HepG2 (cell line): ENCODE measurements around the gene HSD3B7. TPM values are rescaled to one million over a fixed set of nuclear protein-coding genes. Genes with fewer than 3 reads are reported as not detected.

Source experiments
- CREM ChIP-seq, 2 experiments: sonication (generic) in 1 of 2; formaldehyde crosslinking in 1 of 2; IDR thresholded peaks; 2 replicates each; pipeline versions ENCODE4 v1.4.0 to v1.6.1; 2016 to 2020; ENCODE audit warnings: antibody characterized with exemption in 1 of 2, mild to moderate bottlenecking in 1 of 2, missing genetic modification reagents in 1 of 2
- NCOR1 ChIP-seq: fragments of 200-600 bp; sonication (generic); IDR thresholded peaks from 2 replicates; pipeline ENCODE4 v1.7.0; 2017; ENCODE audit warnings: antibody characterized with exemption, low read length, borderline replicate concordance
- PCBP1 ChIP-seq: fragments of 200-400 bp; formaldehyde crosslinking; IDR thresholded peaks from 2 replicates; pipeline ENCODE4 v1.6.1; 2017; ENCODE audit warnings: mild to moderate bottlenecking, low read depth, low read length, borderline replicate concordance
- RBM39 ChIP-seq: fragments of 200-400 bp; formaldehyde crosslinking; IDR thresholded peaks from one replicate; pipeline ENCODE4 v1.6.1; 2018; ENCODE audit warnings: antibody characterized with exemption, mild to moderate bottlenecking, low read depth, low read length; ENCODE audit not compliant: poor library complexity, severe bottlenecking
- SAFB2 ChIP-seq: sonication (generic); formaldehyde crosslinking; IDR thresholded peaks from 2 replicates; pipeline ENCODE4 v1.5.1; 2020; ENCODE audit warnings: missing genetic modification reagents, low read depth, mild to moderate bottlenecking, borderline replicate concordance
- ZBTB7A ChIP-seq: sonication (generic); formaldehyde crosslinking; IDR thresholded peaks from 2 replicates; pipeline ENCODE4 v1.8.0; 2022; ENCODE audit warnings: mild to moderate bottlenecking, missing genetic modification reagents
- ZMYM3 ChIP-seq: sonication (generic); formaldehyde crosslinking; IDR thresholded peaks from 2 replicates; pipeline ENCODE4 v1.5.1; 2020; ENCODE audit warnings: mild to moderate bottlenecking, missing genetic modification reagents
- ZNF160 ChIP-seq: sonication (generic); formaldehyde crosslinking; IDR thresholded peaks from 2 replicates; pipeline ENCODE4 v1.8.0; 2022; ENCODE audit warnings: mild to moderate bottlenecking, inconsistent platforms, missing genetic modification reagents
- ZNF260 ChIP-seq: sonication (generic); formaldehyde crosslinking; IDR thresholded peaks from 2 replicates; pipeline ENCODE4 v1.4.0; 2020; ENCODE audit warnings: missing genetic modification reagents, low read depth, mild to moderate bottlenecking, borderline replicate concordance
- ZNF567 ChIP-seq: sonication (generic); formaldehyde crosslinking; IDR thresholded peaks from 2 replicates; pipeline ENCODE4 v1.8.1; 2023; ENCODE audit warnings: mild to moderate bottlenecking, missing genetic modification reagents, borderline replicate concordance
- ZNF737 ChIP-seq: sonication (generic); formaldehyde crosslinking; IDR thresholded peaks from 2 replicates; pipeline ENCODE4 v1.5.0; 2020; ENCODE audit warnings: missing genetic modification reagents, mild to moderate bottlenecking, borderline replicate concordance
- ZNF761 ChIP-seq: sonication (generic); formaldehyde crosslinking; conservative IDR thresholded peaks from 2 replicates; pipeline ENCODE4 v1.4.0; 2020; ENCODE audit warnings: mild to moderate bottlenecking, missing genetic modification reagents
- ZNF839 ChIP-seq: sonication (generic); formaldehyde crosslinking; IDR thresholded peaks from 2 replicates; pipeline ENCODE4 v1.4.0; 2020; ENCODE audit warnings: missing genetic modification reagents, mild to moderate bottlenecking, borderline replicate concordance
- polyA plus RNA-seq, 8 experiments: library from polyadenylated mRNA; depleted of rRNA in 3 of 8; stranded (reverse) in 7 of 8; unstranded in 1 of 8; fragments of >200 nt; fragmentation: Illumina TruSeq in 4 of 8; extraction: Trizol in 4 of 8; gene quantifications; 2 replicates each; pipeline versions ENCODE4 v1.2.1 to v1.2.3, GENCODE V29; 2011 to 2016; ENCODE audit warnings: low read depth in 4 of 8, missing spikeins in 1 of 8, mixed read lengths in 1 of 8; ENCODE audit not compliant: insufficient read depth in 1 of 8
- total RNA-seq, 5 experiments: library from RNA; depleted of rRNA; stranded (reverse); fragments of >200 nt; fragmentation: Illumina TruSeq; extraction: Trizol; gene quantifications; 2 replicates each; pipeline ENCODE4 v1.2.3, GENCODE V29; 2016; ENCODE audit warnings: low read depth in 1 of 5
- TF ChIP-seq, protein P1 (sequence below): sonication (generic); formaldehyde crosslinking; IDR thresholded peaks from 2 replicates; pipeline ENCODE4 v1.4.0; 2020; ENCODE audit warnings: mild to moderate bottlenecking, missing genetic modification reagents
- TF ChIP-seq, protein P2 (sequence below): sonication (generic); formaldehyde crosslinking; IDR thresholded peaks from 2 replicates; pipeline ENCODE4 v1.4.0; 2020; ENCODE audit warnings: mild to moderate bottlenecking, missing genetic modification reagents
- TF ChIP-seq, protein P3 (sequence below): sonication (generic); formaldehyde crosslinking; IDR thresholded peaks from 2 replicates; pipeline ENCODE4 v1.5.1; 2020; ENCODE audit warnings: missing genetic modification reagents, mild to moderate bottlenecking, borderline replicate concordance
- TF ChIP-seq, protein P4 (sequence below): IDR thresholded peaks from 2 replicates; pipeline ENCODE4 v1.6.1; 2016; ENCODE audit warnings: low read depth, borderline replicate concordance
- TF ChIP-seq, protein P5 (sequence below): sonication (generic); formaldehyde crosslinking; IDR thresholded peaks from 2 replicates; pipeline ENCODE4 v1.5.0; 2020; ENCODE audit warnings: mild to moderate bottlenecking, missing genetic modification reagents, borderline replicate concordance
- TF ChIP-seq, protein P6 (sequence below): sonication (generic); IDR thresholded peaks from 2 replicates; pipeline ENCODE4 v1.6.1; 2016; ENCODE audit warnings: low read depth, borderline replicate concordance

The HSD3B7 gene
- total and polyA plus RNA-seq, 2 of the 13 experiments (the other 11 are each of a cell fraction or from before 2014, with no cell fraction given) = 32.9 to 69.7 TPM

DNA sequence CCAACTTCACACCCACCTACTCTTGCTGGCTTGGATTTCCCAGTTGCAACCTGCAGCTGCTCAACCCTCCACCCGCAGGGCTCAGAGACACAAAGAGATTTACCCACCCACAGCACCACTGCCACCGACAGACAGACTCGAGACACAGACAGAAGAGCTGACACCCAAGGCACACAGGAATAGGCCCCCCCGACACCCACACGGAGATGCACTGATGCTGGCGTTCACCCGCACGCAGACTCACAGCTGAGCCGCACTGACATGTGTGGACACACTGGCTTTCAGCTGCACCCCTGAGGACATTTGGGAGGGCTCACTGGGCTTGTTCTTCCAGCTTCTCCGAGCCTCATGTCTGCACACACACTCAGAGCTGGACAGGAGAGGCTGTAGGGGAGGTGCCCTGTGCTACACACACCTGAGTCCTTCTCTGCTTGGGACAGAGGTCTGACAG is 17.3 kb downstream of the HSD3B7 start (continued):
- TF ChIP-seq, protein P1, sequence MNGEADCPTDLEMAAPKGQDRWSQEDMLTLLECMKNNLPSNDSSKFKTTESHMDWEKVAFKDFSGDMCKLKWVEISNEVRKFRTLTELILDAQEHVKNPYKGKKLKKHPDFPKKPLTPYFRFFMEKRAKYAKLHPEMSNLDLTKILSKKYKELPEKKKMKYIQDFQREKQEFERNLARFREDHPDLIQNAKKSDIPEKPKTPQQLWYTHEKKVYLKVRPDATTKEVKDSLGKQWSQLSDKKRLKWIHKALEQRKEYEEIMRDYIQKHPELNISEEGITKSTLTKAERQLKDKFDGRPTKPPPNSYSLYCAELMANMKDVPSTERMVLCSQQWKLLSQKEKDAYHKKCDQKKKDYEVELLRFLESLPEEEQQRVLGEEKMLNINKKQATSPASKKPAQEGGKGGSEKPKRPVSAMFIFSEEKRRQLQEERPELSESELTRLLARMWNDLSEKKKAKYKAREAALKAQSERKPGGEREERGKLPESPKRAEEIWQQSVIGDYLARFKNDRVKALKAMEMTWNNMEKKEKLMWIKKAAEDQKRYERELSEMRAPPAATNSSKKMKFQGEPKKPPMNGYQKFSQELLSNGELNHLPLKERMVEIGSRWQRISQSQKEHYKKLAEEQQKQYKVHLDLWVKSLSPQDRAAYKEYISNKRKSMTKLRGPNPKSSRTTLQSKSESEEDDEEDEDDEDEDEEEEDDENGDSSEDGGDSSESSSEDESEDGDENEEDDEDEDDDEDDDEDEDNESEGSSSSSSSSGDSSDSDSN = peak; percentile 39; the same call in 1 of the 2 replicates
- TF ChIP-seq ZMYM3 = peak; percentile 44
- TF ChIP-seq PCBP1 = 0 out of 2 replicates have a peak, but pooled peaks have one; percentile 11
- TF ChIP-seq, protein P2, sequence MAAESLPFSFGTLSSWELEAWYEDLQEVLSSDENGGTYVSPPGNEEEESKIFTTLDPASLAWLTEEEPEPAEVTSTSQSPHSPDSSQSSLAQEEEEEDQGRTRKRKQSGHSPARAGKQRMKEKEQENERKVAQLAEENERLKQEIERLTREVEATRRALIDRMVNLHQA (CRISPR knock-in tag) = no peak
- 0 out of 2 replicates have a peak, but pooled peaks have one; percentile 64 for TF ChIP-seq ZNF839 (CRISPR knock-in tag)
- TF ChIP-seq ZNF160 (CRISPR knock-in tag) = no peak
- TF ChIP-seq, protein P3, sequence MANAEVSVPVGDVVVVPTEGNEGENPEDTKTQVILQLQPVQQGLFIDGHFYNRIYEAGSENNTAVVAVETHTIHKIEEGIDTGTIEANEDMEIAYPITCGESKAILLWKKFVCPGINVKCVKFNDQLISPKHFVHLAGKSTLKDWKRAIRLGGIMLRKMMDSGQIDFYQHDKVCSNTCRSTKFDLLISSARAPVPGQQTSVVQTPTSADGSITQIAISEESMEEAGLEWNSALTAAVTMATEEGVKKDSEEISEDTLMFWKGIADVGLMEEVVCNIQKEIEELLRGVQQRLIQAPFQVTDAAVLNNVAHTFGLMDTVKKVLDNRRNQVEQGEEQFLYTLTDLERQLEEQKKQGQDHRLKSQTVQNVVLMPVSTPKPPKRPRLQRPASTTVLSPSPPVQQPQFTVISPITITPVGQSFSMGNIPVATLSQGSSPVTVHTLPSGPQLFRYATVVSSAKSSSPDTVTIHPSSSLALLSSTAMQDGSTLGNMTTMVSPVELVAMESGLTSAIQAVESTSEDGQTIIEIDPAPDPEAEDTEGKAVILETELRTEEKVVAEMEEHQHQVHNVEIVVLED = no peak
- TF ChIP-seq ZNF737 (CRISPR knock-in tag) = peak; percentile 75; the same call in 1 of the 2 replicates
- TF ChIP-seq CREM (IDR thresholded peaks at IDR 0.05) = no peak
- TF ChIP-seq CREM (CRISPR knock-in tag; IDR thresholded peaks at IDR 0.05) = no peak
- TF ChIP-seq, protein P4, sequence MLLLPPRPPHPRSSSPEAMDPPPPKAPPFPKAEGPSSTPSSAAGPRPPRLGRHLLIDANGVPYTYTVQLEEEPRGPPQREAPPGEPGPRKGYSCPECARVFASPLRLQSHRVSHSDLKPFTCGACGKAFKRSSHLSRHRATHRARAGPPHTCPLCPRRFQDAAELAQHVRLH (CRISPR knock-in tag) = no peak
- TF ChIP-seq, protein P5, sequence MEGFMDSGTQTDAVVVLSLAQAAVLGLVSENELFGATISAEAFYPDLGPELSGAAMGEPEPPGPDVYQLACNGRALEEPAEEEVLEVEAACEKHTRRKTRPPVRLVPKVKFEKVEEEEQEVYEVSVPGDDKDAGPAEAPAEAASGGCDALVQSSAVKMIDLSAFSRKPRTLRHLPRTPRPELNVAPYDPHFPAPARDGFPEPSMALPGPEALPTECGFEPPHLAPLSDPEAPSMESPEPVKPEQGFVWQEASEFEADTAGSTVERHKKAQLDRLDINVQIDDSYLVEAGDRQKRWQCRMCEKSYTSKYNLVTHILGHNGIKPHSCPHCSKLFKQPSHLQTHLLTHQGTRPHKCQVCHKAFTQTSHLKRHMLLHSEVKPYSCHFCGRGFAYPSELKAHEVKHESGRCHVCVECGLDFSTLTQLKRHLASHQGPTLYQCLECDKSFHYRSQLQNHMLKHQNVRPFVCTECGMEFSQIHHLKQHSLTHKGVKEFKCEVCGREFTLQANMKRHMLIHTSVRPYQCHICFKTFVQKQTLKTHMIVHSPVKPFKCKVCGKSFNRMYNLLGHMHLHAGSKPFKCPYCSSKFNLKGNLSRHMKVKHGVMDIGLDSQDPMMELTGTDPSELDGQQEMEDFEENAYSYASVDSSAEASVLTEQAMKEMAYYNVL = 0 out of 2 replicates have a peak, but pooled peaks have one; percentile 31
- TF ChIP-seq ZNF260 (CRISPR knock-in tag) = no peak
- TF ChIP-seq NCOR1 = no peak
- 0 out of 2 replicates have a peak, but pooled peaks have one; percentile 10 for TF ChIP-seq ZNF761 (CRISPR knock-in tag)
- peak; percentile 31 for TF ChIP-seq RBM39
- 0 out of 2 replicates have a peak, but pooled peaks have one; percentile 60 for TF ChIP-seq ZBTB7A (CRISPR knock-in tag)
- TF ChIP-seq, protein P6, sequence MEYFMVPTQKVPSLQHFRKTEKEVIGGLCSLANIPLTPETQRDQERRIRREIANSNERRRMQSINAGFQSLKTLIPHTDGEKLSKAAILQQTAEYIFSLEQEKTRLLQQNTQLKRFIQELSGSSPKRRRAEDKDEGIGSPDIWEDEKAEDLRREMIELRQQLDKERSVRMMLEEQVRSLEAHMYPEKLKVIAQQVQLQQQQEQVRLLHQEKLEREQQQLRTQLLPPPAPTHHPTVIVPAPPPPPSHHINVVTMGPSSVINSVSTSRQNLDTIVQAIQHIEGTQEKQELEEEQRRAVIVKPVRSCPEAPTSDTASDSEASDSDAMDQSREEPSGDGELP = 0 out of 2 replicates have a peak, but pooled peaks have one; percentile 5
- no peak for TF ChIP-seq ZNF567 (CRISPR knock-in tag)
- 0 out of 2 replicates have a peak, but pooled peaks have one; percentile 5 for TF ChIP-seq SAFB2 (CRISPR knock-in tag)
